ENCODE results near the gene CHST5.

GRCh38 chr16:75532142-75532765 is 3.7 kb downstream of the CHST5 start:
- TF ChIP-seq CTCF (IDR thresholded peaks at IDR 0.05) (no peak), POLR2A (IDR thresholded peaks at IDR 0.05) (no peak)
